ENCODE results near the gene COL4A3.

Gene COL4A3

DNA sequence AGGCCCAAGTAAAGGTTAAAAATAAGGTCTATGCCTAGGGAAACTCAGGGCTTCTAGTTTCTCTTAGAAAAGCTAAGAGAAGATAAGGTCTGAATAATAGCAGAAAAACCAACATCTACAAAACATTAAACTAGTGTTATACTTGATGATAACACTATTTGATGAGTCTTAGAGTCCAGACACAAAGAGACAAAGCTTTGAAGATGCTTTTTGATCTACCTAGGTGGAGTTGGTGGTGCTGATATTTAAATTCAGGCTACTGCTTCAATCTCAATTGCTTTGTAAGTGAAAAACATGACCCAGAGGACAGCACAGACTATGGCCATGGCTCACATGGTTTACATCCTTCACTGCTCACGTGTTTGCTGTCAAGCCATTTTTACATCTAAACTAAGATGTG is 148.9 kb downstream of the COL4A3 start:
- no peak for ATAC-seq
- peaks cover 8% of the 10 kb centered on the region for H3K9me3 Mint-ChIP-seq
- no peak for DNase-seq
- no peaks in the 10 kb centered on the region for H3K4me1 Mint-ChIP-seq
- H3K36me3 Mint-ChIP-seq (ENCODE audit: low read depth): no peaks in the 10 kb centered on the region
- peaks cover 3% of the 10 kb centered on the region for H3K27me3 Mint-ChIP-seq
- H3K27ac Mint-ChIP-seq: no peak overlapping the region
- H3K4me3 Mint-ChIP-seq: no peak overlapping the region

DNA sequence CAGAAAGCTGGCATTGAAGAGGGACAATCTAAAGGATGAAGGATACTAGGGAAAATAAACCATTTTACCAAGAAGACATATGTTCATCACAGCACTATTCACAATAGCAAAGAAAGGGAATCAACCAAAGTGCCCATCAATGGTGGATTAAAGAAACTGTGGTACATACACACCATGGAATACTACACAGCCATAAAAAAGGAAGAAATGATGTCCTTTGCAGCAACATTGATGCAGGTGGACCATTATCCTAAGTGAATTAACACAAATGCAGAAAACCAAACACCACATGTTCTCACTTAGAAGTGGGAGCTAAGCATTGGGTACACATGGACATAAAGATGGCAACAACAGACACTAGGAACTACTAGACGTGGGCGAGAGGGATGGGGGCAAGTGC is 153.4 kb downstream of the COL4A3 start:
- H3K9me3 Mint-ChIP-seq: peaks cover 18% of the 10 kb centered on the region
- no peak overlapping the region for H3K27ac Mint-ChIP-seq
- peaks cover 4% of the 10 kb centered on the region for H3K4me1 Mint-ChIP-seq

GRCh38 chr2:227320305-227321094 is 156.1 kb downstream of the COL4A3 start:
- no peak overlapping the region for H3K4me3 Mint-ChIP-seq
- peaks cover 4% of the 10 kb centered on the region for H3K36me3 Mint-ChIP-seq (ENCODE audit: low read depth)
- H3K9me3 Mint-ChIP-seq: peaks cover 27% of the 10 kb centered on the region
- no peak overlapping the region for H3K27ac Mint-ChIP-seq
- DNase-seq (no peak), ATAC-seq (no peak)
- peaks cover 5% of the 10 kb centered on the region for H3K27me3 Mint-ChIP-seq
- peaks cover 23% of the 10 kb centered on the region for H3K4me1 Mint-ChIP-seq

More for the DNA sequence above, 153.4 kb downstream of the COL4A3 start:
- Mint-ChIP-seq H3K4me3 (no peak overlapping the region), H3K36me3 (ENCODE audit: low read depth) (peaks cover 3% of the 10 kb centered on the region), H3K27me3 (peaks cover 3% of the 10 kb centered on the region)
- DNase-seq (no peak), ATAC-seq (no peak)

DNA sequence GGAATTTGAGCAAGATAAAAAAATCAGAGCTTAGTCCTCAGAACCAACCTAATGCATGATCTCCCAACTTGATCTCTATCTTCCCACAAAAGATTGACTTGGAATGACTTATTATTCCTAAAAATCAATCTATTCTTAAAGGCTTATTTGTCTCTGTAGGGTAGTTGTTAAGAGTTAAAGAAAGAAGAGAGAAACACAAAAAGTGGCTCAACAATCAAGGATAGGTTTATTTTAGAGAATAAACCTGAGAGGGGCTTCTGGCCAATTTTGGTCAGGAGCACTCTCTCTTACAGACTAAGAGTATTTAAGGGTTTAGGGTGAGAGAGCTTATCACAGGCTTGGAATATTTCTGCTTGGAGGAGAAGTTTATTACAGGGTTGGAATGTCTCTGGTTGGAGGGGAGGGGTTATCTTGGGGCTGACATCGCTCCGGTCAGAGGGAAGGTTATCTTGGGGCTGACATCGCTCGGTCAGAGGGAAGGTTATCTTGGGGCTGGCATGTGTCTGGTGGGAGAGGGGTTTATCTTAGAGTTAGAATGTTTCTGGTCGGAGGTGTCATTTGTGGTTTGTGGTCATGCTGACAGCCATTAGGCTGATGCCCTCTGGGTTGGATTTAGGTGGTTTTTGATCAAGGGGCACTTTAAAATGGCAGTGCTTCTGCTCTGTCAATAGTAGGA is 158.2 kb downstream of the COL4A3 start:
- no peak for DNase-seq
- Mint-ChIP-seq H3K27ac (no peak overlapping the region), H3K36me3 (ENCODE audit: low read depth) (peaks cover 4% of the 10 kb centered on the region), H3K4me3 (no peak overlapping the region), H3K27me3 (peaks cover 2% of the 10 kb centered on the region), H3K4me1 (peaks cover 40% of the 10 kb centered on the region), H3K9me3 (peaks cover 20% of the 10 kb centered on the region)
- ATAC-seq: no peak

GRCh38 chr2:227323818-227324217 is 159.4 kb downstream of the COL4A3 start:
- ATAC-seq (no peak), DNase-seq (no peak)
- Mint-ChIP-seq H3K27me3 (peaks cover 2% of the 10 kb centered on the region), H3K4me1 (peaks cover 50% of the 10 kb centered on the region), H3K27ac (no peak overlapping the region), H3K36me3 (ENCODE audit: low read depth) (peaks cover 6% of the 10 kb centered on the region), H3K4me3 (no peak overlapping the region), H3K9me3 (peaks cover 19% of the 10 kb centered on the region)

- ATAC-seq: no peak
- Mint-ChIP-seq H3K27ac (peak overlapping the region; percentile 88), H3K36me3 (ENCODE audit: low read depth) (peaks cover 6% of the 10 kb centered on the region), H3K9me3 (peaks cover 19% of the 10 kb centered on the region), H3K4me1 (peaks cover 50% of the 10 kb centered on the region), H3K4me3 (peak overlapping the region; percentile 90), H3K27me3 (peaks cover 2% of the 10 kb centered on the region)
- peak; percentile 15 for DNase-seq
Observed at GRCh38 chr2:227324642-227324994, 160.2 kb downstream of the COL4A3 start.

DNA sequence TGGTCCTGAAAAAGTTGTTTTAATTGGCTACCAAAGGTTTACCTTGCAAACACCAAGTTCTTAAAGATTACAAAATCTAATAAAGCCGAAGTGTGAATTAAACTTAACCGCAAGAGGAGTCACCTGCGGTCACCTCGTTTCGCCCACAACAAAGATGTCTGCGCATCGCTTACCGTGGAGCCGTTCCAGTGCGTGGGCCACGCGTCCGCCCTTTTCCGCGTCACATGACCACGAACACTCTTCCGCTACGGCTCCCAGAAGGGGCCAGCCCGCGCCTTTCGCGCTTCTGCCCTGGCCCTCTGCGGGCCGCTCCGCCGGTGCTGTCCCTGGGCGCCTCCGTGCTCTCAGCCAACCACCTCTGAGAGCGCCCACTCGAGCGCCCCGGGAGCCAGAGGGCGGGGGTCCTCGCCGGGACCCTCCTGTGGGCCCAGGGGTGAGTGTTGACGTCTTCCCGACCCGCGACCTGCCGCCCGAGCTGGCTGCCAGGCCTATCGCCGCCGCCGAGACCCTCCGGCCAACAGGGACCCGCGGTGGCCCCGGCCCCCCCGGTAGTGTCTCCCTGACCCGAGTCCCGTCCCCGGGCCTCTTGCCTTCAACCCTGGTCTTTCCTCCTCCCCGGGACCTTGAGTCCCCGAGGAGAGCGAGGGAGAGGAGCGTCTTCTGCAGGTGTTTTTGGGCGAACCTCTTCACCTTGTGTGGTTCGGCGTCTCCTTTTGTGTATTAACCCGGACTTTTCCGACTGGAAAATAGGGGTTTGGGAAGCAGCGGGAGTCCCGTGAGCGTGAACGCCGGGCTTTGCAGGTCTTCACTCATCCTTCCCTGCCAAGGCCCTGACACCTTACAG is 160.8 kb downstream of the COL4A3 start, which contains the start of gene MFF:
Gene MFF (plus strand): TSS at position 257 of the 844 bp plus-strand sequence. CDS start 5,415 bp downstream, outside the sequence.
- H3K27me3 Mint-ChIP-seq: peaks cover 2% of the 10 kb centered on the region
- peaks cover 19% of the 10 kb centered on the region for H3K9me3 Mint-ChIP-seq
- DNase-seq (peak; percentile 94), ATAC-seq (peak; percentile 98)
- H3K4me1 Mint-ChIP-seq: peaks cover 50% of the 10 kb centered on the region
- H3K27ac Mint-ChIP-seq: peak within 1 kb of the TSS; percentile 92
- peak within 1 kb of the TSS; percentile 90 for H3K4me3 Mint-ChIP-seq
- peaks cover 6% of the 10 kb centered on the region for H3K36me3 Mint-ChIP-seq (ENCODE audit: low read depth)

DNA sequence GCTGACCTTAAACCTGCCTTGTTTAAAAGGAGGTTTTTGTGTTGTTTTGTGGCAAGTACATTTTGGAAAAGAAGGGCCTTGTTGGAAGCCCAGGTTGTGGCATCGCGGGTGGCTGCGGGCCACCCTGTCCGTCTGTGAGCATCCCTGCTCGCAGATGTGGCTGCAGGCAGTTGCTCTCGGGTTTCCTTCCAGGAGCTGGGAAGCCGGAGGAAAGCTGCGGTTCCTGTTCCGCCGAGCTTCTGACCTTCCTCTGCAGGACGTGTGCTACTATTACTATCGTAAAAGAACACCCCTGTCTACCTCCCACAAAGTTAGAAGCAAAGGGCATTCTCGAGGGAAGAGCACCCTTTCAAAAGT is 161.4 kb downstream of the COL4A3 start:
- DNase-seq (peak; percentile 16), ATAC-seq (peak; percentile 2)
- Mint-ChIP-seq H3K27ac (peak overlapping the region; percentile 92), H3K36me3 (ENCODE audit: low read depth) (peaks cover 11% of the 10 kb centered on the region), H3K27me3 (peaks cover 2% of the 10 kb centered on the region), H3K9me3 (peaks cover 19% of the 10 kb centered on the region), H3K4me1 (peaks cover 50% of the 10 kb centered on the region), H3K4me3 (peak overlapping the region; percentile 90)

- ATAC-seq: no peak
- H3K4me1 Mint-ChIP-seq: peaks cover 50% of the 10 kb centered on the region
- peak overlapping the region; percentile 90 for H3K4me3 Mint-ChIP-seq
- no peak for DNase-seq
- peaks cover 19% of the 10 kb centered on the region for H3K36me3 Mint-ChIP-seq (ENCODE audit: low read depth)
- no peak overlapping the region for H3K27ac Mint-ChIP-seq
- peaks cover 2% of the 10 kb centered on the region for H3K27me3 Mint-ChIP-seq
- peaks cover 19% of the 10 kb centered on the region for H3K9me3 Mint-ChIP-seq
Observed at GRCh38 chr2:227326783-227327182, 162.4 kb downstream of the COL4A3 start.

GRCh38 chr2:227335713-227336112 is 171.3 kb downstream of the COL4A3 start:
- H3K9me3 Mint-ChIP-seq: no peaks in the 10 kb centered on the region
- ATAC-seq (no peak), DNase-seq (no peak)
- peaks cover 63% of the 10 kb centered on the region for H3K36me3 Mint-ChIP-seq (ENCODE audit: low read depth)
- H3K27ac Mint-ChIP-seq: no peak overlapping the region
- no peaks in the 10 kb centered on the region for H3K27me3 Mint-ChIP-seq
- no peak overlapping the region for H3K4me3 Mint-ChIP-seq
- H3K4me1 Mint-ChIP-seq: peaks cover 1% of the 10 kb centered on the region

- Mint-ChIP-seq H3K27me3 (no peaks in the 10 kb centered on the region), H3K9me3 (no peaks in the 10 kb centered on the region), H3K36me3 (ENCODE audit: low read depth) (peaks cover 52% of the 10 kb centered on the region), H3K4me1 (peaks cover 1% of the 10 kb centered on the region), H3K27ac (no peak overlapping the region), H3K4me3 (no peak overlapping the region)
- no peak for DNase-seq
- ATAC-seq: no peak
Observed at GRCh38 chr2:227337442-227337841, 173.0 kb downstream of the COL4A3 start.

GRCh38 chr2:227339098-227339599 is 174.7 kb downstream of the COL4A3 start:
- ATAC-seq: no peak
- H3K27ac Mint-ChIP-seq: no peak overlapping the region
- H3K9me3 Mint-ChIP-seq: no peaks in the 10 kb centered on the region
- H3K4me3 Mint-ChIP-seq: no peak overlapping the region
- peaks cover 1% of the 10 kb centered on the region for H3K4me1 Mint-ChIP-seq
- no peaks in the 10 kb centered on the region for H3K27me3 Mint-ChIP-seq
- H3K36me3 Mint-ChIP-seq (ENCODE audit: low read depth): peaks cover 44% of the 10 kb centered on the region
- no peak for DNase-seq

DNA sequence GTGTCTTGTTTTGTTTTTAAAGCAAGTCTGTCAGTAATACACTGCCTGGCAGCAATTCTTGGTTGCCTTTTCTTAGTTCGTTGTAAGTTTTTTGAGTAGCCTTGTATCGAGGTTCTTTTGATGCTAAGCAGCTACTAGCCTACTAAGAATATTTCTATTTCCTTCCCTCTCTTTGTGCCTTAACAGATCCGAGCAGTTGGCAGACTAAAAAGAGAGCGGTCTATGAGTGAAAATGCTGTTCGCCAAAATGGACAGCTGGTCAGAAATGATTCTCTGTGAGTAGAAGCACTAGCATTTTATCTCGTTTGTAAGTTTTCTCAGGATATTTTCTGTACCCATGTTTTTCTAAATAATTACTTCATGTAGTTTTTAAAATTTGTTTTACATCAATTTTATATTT is 175.7 kb downstream of the COL4A3 start:
- Mint-ChIP-seq H3K4me1 (peaks cover 1% of the 10 kb centered on the region), H3K9me3 (no peaks in the 10 kb centered on the region), H3K4me3 (no peak overlapping the region), H3K36me3 (ENCODE audit: low read depth) (peaks cover 38% of the 10 kb centered on the region), H3K27me3 (no peaks in the 10 kb centered on the region), H3K27ac (no peak overlapping the region)
- no peak for ATAC-seq
- DNase-seq: no peak

DNA sequence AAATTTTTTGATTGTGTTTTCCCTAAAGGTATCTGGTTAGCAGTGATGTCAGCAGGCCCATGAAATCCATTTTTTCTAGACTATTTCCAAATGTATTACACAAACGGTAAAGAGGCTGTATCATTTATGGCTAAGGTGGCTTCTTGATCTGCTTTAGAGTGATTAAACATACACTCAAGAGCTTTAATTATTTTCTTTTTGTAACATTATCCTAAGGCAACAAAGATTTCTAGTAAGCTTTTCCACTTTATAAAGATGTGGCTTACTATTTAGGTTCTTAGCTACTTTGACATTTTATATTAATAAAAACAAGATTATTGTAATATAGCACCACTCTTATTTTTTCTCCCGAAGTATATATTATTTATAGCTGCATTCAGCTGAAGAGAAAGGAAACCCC is 177.1 kb downstream of the COL4A3 start:
- no peak for ATAC-seq
- Mint-ChIP-seq H3K27me3 (no peaks in the 10 kb centered on the region), H3K27ac (no peak overlapping the region), H3K4me1 (peaks cover 1% of the 10 kb centered on the region), H3K4me3 (no peak overlapping the region), H3K9me3 (no peaks in the 10 kb centered on the region), H3K36me3 (ENCODE audit: low read depth) (peaks cover 28% of the 10 kb centered on the region)
- no peak for DNase-seq

Measured in activated naive CD8-positive, alpha-beta T cell treated with anti-CD3 and anti-CD28 coated beads, Interleukin-2, amount 50 U/mL, for 24 hours (primary cell).